ENCODE data around the gene WDR12. TPM values are rescaled to one million over a fixed set of nuclear protein-coding genes. Genes with fewer than 3 reads are reported as not detected.
"Not testable (repeated sequence)": the region's sequence is repeated elsewhere in the genome, so short reads cannot be mapped to it uniquely, and the experiment has no call there.

Gene WDR12
- total and polyA plus RNA-seq, 7 donors: 21.9 to 69.8 (median 39.3) TPM

DNA sequence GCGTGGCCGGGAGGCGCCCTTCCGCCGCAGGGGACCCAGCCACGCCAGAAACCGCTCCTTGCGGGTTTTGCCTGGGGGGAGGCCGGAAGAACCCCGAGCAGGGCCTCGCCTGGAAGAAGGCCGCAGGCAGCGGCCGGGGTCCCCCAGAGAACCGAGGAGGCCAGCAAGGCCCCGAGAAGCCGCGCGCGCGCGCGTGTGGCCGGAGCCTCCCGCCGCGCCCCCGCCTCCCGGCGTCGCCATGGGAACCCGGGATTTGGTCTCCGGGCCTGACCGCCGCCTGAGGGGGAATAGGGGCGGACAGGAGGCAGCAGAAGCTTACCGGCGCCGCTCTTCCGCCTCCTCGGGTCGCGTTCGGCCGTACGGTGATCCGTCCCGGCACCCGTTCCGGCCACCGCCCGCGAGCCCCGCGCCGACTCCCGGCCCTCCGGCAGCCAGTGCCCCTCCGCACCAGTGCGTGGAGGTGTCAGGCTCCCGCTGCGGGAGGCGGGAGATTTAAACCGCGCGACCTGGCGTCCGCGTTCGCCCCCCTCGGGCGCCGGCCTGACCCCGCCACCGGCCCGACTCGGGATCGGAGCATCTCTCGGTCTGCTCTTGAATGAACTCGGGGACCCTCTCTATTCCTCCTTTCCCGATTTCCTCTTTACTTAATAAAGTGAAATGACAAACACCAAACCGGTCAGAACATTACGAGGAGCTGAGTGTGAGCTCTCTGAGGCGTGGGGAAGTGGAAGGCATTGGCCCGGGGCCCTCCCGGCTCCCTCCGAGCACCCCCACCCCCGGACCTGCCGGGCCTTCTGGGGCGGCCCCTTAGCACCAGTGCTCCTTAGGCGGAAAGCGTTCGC is 40.0 kb downstream of the WDR12 start, which contains the start of gene ICA1L:
TSS of gene ICA1L (minus strand) at position 467 of the 842 bp plus-strand sequence. CDS start 42,757 bp downstream, outside the sequence.
- peak; percentile 79 to 91 (median 86) for ATAC-seq
- Histone ChIP-seq H3K9me3 (no peaks in the 10 kb centered on the region), H3K27ac (peak within 1 kb of the TSS; percentile 77), H3K36me3 (ENCODE audit: insufficient read depth in 1 of 2, low read depth in 1 of 2) (no peaks in the 10 kb centered on the region), H3K27me3 (ENCODE audit: insufficient read depth in 3 of 3, low read length in 2 of 3) (no peaks in the 10 kb centered on the region), H3K4me3 (peak within 1 kb of the TSS; percentile 86), H3K4me1 (peaks cover 5% of the 10 kb centered on the region)
- 0 to 2% (median 1%) methylated on average over 67 to 93 of the region's 93 CpGs for WGBS, 3 donors
- DNase-seq: peak; percentile 72 to 83
- TF ChIP-seq, protein P1, sequence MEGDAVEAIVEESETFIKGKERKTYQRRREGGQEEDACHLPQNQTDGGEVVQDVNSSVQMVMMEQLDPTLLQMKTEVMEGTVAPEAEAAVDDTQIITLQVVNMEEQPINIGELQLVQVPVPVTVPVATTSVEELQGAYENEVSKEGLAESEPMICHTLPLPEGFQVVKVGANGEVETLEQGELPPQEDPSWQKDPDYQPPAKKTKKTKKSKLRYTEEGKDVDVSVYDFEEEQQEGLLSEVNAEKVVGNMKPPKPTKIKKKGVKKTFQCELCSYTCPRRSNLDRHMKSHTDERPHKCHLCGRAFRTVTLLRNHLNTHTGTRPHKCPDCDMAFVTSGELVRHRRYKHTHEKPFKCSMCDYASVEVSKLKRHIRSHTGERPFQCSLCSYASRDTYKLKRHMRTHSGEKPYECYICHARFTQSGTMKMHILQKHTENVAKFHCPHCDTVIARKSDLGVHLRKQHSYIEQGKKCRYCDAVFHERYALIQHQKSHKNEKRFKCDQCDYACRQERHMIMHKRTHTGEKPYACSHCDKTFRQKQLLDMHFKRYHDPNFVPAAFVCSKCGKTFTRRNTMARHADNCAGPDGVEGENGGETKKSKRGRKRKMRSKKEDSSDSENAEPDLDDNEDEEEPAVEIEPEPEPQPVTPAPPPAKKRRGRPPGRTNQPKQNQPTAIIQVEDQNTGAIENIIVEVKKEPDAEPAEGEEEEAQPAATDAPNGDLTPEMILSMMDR (IDR thresholded peaks at IDR 0.05): no peak
- intact Hi-C loops (cut with DNase I): loop anchor here (5.0 to 10.0 kb wide), 2 partner anchors 36 to 287 kb away; no protein-coding TSS in a partner anchor

DNA sequence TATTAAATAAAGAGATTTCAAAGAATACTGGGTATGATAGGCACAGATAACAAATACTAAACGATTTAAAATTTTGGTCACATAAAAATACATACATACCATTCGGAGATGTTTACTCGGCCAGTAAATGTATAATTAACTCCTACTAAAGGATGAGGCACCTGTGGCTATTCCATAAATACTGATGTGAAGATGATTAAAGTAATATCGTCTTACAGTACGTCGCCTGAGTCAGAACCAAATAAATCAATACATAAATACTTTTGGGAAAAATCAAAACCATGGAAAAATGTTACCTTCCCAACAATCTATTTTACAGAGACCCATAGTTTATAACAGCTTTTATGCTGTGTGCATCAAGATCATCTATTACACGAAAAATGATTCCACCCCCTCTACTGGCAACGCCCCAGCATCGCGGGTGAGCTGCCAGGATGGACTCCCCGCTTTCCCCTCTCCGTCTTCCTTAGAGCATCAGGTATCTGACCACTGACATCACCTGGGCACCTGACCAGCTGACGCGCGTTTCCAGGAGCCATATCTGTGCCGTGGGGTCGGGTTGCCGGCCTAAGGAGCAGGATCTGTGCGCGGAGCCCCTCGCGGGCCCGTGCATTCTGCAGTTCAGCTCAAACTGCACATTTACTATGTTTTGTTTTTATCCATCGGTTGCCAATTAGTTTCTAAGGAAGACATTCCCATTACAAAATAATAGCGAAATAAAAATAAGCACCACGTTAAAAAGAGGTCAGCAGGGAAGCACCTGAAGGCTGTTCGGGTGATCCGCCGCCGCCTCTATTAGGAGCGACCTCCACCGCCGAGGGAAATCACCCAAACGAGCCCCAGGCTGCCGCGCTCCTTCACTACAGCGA is 40.8 kb downstream of the WDR12 start:
- no peaks in the 10 kb centered on the region for H3K9me3 ChIP-seq

DNA sequence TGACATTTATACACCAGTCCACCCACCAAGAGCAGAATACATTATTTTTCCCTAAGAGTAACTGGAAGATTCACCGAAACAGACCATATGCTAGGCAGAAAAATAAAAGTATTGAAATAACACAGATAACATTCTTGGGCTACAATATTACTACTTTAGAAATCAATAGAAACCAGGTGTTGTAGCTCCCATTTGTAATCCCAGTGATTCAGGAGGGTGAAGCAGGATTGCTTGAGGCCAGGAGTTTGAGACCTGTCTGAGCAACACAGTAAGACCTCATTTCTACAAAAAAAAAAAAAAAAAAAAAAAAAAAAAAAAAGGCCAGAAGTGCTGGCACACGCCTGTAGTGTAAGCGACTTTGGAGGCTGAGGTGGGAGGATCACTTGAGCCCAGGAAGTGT is 49.5 kb downstream of the WDR12 start:
- Histone ChIP-seq H3K4me3 (no peak overlapping the region), H3K36me3 (ENCODE audit: insufficient read depth in 1 of 2, low read depth in 1 of 2) (no peaks in the 10 kb centered on the region), H3K9me3 (no peaks in the 10 kb centered on the region), H3K27ac (no peak overlapping the region), H3K4me1 (no peaks in the 10 kb centered on the region), H3K27me3 (ENCODE audit: insufficient read depth in 3 of 3, low read length in 2 of 3) (no peaks in the 10 kb centered on the region)
- no peak for DNase-seq
- 96 to 100% (median 100%) methylated on average over 3 of the region's 3 CpGs for WGBS, 3 donors
- TF ChIP-seq, protein P1 (IDR thresholded peaks at IDR 0.05): no peak
- ATAC-seq: no peak
- intact Hi-C loops (cut with DNase I): no loop called here

More for the DNA sequence above, 40.8 kb downstream of the WDR12 start:
- ATAC-seq: peak; percentile 74 to 83 (median 76)
- peak overlapping the region; percentile 86 for H3K4me3 ChIP-seq
- 2 to 5% (median 3%) methylated on average over 36 to 37 of the region's 37 CpGs for WGBS, 3 donors
- no peaks in the 10 kb centered on the region for H3K27me3 ChIP-seq (ENCODE audit: insufficient read depth in 3 of 3, low read length in 2 of 3)
- intact Hi-C loops (cut with DNase I): loop anchor here (5.0 to 10.0 kb wide), 2 partner anchors 37 to 286 kb away; no protein-coding TSS in a partner anchor
- H3K4me1 ChIP-seq: peaks cover 5% of the 10 kb centered on the region
- H3K36me3 ChIP-seq (ENCODE audit: insufficient read depth in 1 of 2, low read depth in 1 of 2): no peaks in the 10 kb centered on the region
- peak overlapping the region; percentile 77 for H3K27ac ChIP-seq
- TF ChIP-seq, protein P1 (IDR thresholded peaks at IDR 0.05): peak; percentile 14
- peak; percentile 54 to 78 for DNase-seq

DNA sequence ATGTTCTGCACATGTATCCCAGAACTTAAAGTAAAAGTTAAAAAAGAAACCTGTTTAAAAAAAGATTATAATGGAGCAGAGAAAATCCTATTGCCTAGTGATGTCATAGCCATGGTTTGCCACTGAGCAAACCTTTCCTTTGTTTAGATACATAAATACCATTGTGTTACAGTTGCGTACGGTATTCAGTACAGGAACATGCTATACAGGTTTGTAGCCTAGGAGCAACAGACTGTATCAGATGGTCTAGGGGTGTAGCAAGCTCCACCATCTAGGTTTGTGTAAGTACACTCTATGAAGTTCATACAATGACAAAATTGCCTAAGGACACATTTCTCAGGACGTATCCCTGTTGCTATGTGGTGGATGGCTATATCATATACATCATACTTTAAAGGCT is 52.9 kb downstream of the WDR12 start:
- Histone ChIP-seq H3K27me3 (ENCODE audit: insufficient read depth in 3 of 3, low read length in 2 of 3) (no peaks in the 10 kb centered on the region), H3K27ac (no peak overlapping the region), H3K4me3 (no peak overlapping the region), H3K4me1 (no peaks in the 10 kb centered on the region), H3K36me3 (ENCODE audit: insufficient read depth in 1 of 2, low read depth in 1 of 2) (no peaks in the 10 kb centered on the region), H3K9me3 (no peaks in the 10 kb centered on the region)
- ATAC-seq: no peak
- no peak for DNase-seq
- WGBS, 3 donors: 89 to 99% (median 98%) methylated on average over 3 of the region's 3 CpGs
- intact Hi-C loops (cut with DNase I): no loop called here
- TF ChIP-seq, protein P1 (IDR thresholded peaks at IDR 0.05): no peak

DNA sequence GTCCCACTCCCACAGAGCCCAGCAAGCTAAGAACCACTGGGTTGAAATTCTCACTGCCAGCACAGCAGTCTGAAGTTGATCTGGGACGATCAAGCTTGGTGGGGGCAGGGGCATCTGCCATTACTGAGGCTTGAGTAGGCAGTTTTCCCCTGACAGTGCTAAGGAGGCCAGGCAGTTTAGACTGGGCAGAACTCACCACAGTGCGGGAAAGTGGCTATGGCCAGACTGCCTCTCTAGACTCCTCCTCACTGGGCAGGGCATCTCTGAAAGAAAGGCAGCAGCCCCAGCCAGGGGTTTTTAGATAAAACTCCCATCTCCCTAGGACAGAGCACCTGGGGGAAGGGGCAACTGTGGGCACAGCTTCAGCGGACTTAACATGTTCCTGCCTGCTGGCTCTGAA is 62.1 kb downstream of the WDR12 start:
- not testable (repeated sequence) for H3K36me3 ChIP-seq (ENCODE audit: insufficient read depth in 1 of 2, low read depth in 1 of 2); H3K4me1 ChIP-seq; DNase-seq; ATAC-seq; H3K27ac ChIP-seq; H3K4me3 ChIP-seq; H3K9me3 ChIP-seq; H3K27me3 ChIP-seq (ENCODE audit: insufficient read depth in 3 of 3, low read length in 2 of 3)
- 55 to 80% (median 75%) methylated on average over 3 of the region's 3 CpGs for WGBS, 3 donors
- intact Hi-C loops (cut with DNase I): loop anchor here in 1 of 2 donors (10.0 kb wide), 1 partner anchor 145 kb away; no protein-coding TSS in a partner anchor
